ENCODE measurements around the gene TREX2. TPM values are rescaled to one million over a fixed set of nuclear protein-coding genes. Genes with fewer than 3 reads are reported as not detected.

The TREX2 gene
- total RNA-seq, 1 donor from 2014 or later: not detected

GRCh38 chrX:153441296-153441695 is 4.6 kb downstream of the TREX2 start:
- H3K4me1 ChIP-seq: no peaks in the 10 kb centered on the region
- intact Hi-C loops (cut with micrococcal nuclease): no loop called here
- no peaks in the 10 kb centered on the region for H3K36me3 ChIP-seq
- TF ChIP-seq CTCF (IDR thresholded peaks at IDR 0.05; ENCODE audit: borderline replicate concordance): no peak
- no peaks in the 10 kb centered on the region for H3K27me3 ChIP-seq (ENCODE audit: low read depth)
- no peak overlapping the region for H3K27ac ChIP-seq (replicated peaks)
- H3K4me3 ChIP-seq: no peak overlapping the region
- no peaks in the 10 kb centered on the region for H3K9me3 ChIP-seq (replicated peaks)
- no peak for DNase-seq

GRCh38 chrX:153440556-153441135 is 5.2 kb downstream of the TREX2 start:
- Histone ChIP-seq H3K9me3 (replicated peaks) (no peaks in the 10 kb centered on the region), H3K4me1 (no peaks in the 10 kb centered on the region), H3K27ac (replicated peaks) (no peak overlapping the region), H3K27me3 (ENCODE audit: low read depth) (no peaks in the 10 kb centered on the region), H3K36me3 (no peaks in the 10 kb centered on the region), H3K4me3 (no peak overlapping the region)
- TF ChIP-seq CTCF (IDR thresholded peaks at IDR 0.05; ENCODE audit: borderline replicate concordance): no peak
- intact Hi-C loops (cut with micrococcal nuclease): no loop called here
- DNase-seq: no peak

- Histone ChIP-seq H3K27me3 (ENCODE audit: low read depth) (no peaks in the 10 kb centered on the region), H3K4me1 (no peaks in the 10 kb centered on the region), H3K27ac (replicated peaks) (no peak overlapping the region), H3K4me3 (no peak overlapping the region), H3K9me3 (replicated peaks) (no peaks in the 10 kb centered on the region), H3K36me3 (no peaks in the 10 kb centered on the region)
- intact Hi-C loops (cut with micrococcal nuclease): no loop called here
- DNase-seq: no peak
- TF ChIP-seq CTCF (IDR thresholded peaks at IDR 0.05; ENCODE audit: borderline replicate concordance): no peak
Measured at GRCh38 chrX:153439977-153440376, 5.9 kb downstream of the TREX2 start.

GRCh38 chrX:153438532-153438931 is 7.3 kb downstream of the TREX2 start:
- no peak for DNase-seq
- Histone ChIP-seq H3K36me3 (no peaks in the 10 kb centered on the region), H3K4me1 (no peaks in the 10 kb centered on the region), H3K27me3 (ENCODE audit: low read depth) (no peaks in the 10 kb centered on the region), H3K9me3 (replicated peaks) (no peaks in the 10 kb centered on the region), H3K27ac (replicated peaks) (no peak overlapping the region), H3K4me3 (no peak overlapping the region)
- intact Hi-C loops (cut with micrococcal nuclease): no loop called here
- TF ChIP-seq CTCF (IDR thresholded peaks at IDR 0.05; ENCODE audit: borderline replicate concordance): peak; percentile 51

- TF ChIP-seq CTCF (IDR thresholded peaks at IDR 0.05; ENCODE audit: borderline replicate concordance): no peak
- H3K36me3 ChIP-seq: no peaks in the 10 kb centered on the region
- no peaks in the 10 kb centered on the region for H3K4me1 ChIP-seq
- no peaks in the 10 kb centered on the region for H3K9me3 ChIP-seq (replicated peaks)
- H3K4me3 ChIP-seq: no peak overlapping the region
- H3K27me3 ChIP-seq (ENCODE audit: low read depth): peaks cover 1% of the 10 kb centered on the region
- H3K27ac ChIP-seq (replicated peaks): no peak overlapping the region
- intact Hi-C loops (cut with micrococcal nuclease): no loop called here
- DNase-seq: no peak
Measured at GRCh38 chrX:153435845-153436244, 10.0 kb downstream of the TREX2 start.
